Measurements from ENCODE around the gene MTR. TPM values are rescaled to one million over a fixed set of nuclear protein-coding genes. Genes with fewer than 3 reads are reported as not detected.

Gene MTR
- polyA plus RNA-seq (ENCODE audit: insufficient read length) = 47.2 TPM
- long read RNA-seq, donor 1, full-length matches to known transcripts = 4 of 16 reads
- long read RNA-seq, donor 1, partial matches to known transcripts = 12 of 16 reads
- long read RNA-seq, donor 1, other reads (novel, unspliced or antisense) = 0 of 16 reads
- long read RNA-seq, donor 2, full-length matches to known transcripts = 2 of 8 reads
- long read RNA-seq, donor 2, partial matches to known transcripts = 6 of 8 reads
- long read RNA-seq, donor 2, other reads (novel, unspliced or antisense) = 0 of 8 reads
- long read RNA-seq, donor 3, full-length matches to known transcripts = 2 of 9 reads
- long read RNA-seq, donor 3, partial matches to known transcripts = 7 of 9 reads
- long read RNA-seq, donor 3, other reads (novel, unspliced or antisense) = 0 of 9 reads
- long read RNA-seq, donor 4 = 0 reads
- long read RNA-seq, donor 5, full-length matches to known transcripts = 2 of 2 reads
- long read RNA-seq, donor 5, partial matches to known transcripts = 0 of 2 reads
- long read RNA-seq, donor 5, other reads (novel, unspliced or antisense) = 0 of 2 reads
- long read RNA-seq, donor 6, full-length matches to known transcripts = 1 of 1 reads
- long read RNA-seq, donor 6, partial matches to known transcripts = 0 of 1 reads
- long read RNA-seq, donor 6, other reads (novel, unspliced or antisense) = 0 of 1 reads
- long read RNA-seq, donor 7, full-length matches to known transcripts = 2 of 2 reads
- long read RNA-seq, donor 7, partial matches to known transcripts = 0 of 2 reads
- long read RNA-seq, donor 7, other reads (novel, unspliced or antisense) = 0 of 2 reads
- long read RNA-seq, donor 8, full-length matches to known transcripts = 2 of 2 reads
- long read RNA-seq, donor 8, partial matches to known transcripts = 0 of 2 reads
- long read RNA-seq, donor 8, other reads (novel, unspliced or antisense) = 0 of 2 reads

GRCh38 chr1:236795035-236795756 lies at the start of gene MTR:
Gene MTR (plus strand): TSS chr1:236795292. CDS start chr1:236795704, 412 bp downstream.
- peak; percentile 97 for DNase-seq

- no peak for DNase-seq
These were observed 48.3 kb upstream of the MTR start for GRCh38 chr1:236746785-236747184.

GRCh38 chr1:236747311-236747985 lies 47.6 kb upstream of the MTR start:
- no peak for DNase-seq

GRCh38 chr1:236748268-236748870 lies 46.7 kb upstream of the MTR start:
- no peak for DNase-seq

GRCh38 chr1:236750928-236751327 lies 44.2 kb upstream of the MTR start:
- no peak for DNase-seq

- DNase-seq = no peak
These were observed 43.7 kb upstream of the MTR start for GRCh38 chr1:236751385-236751784.

- DNase-seq = no peak
These were observed 43.2 kb upstream of the MTR start for GRCh38 chr1:236751935-236752334.

GRCh38 chr1:236753516-236753915 lies 41.6 kb upstream of the MTR start:
- no peak for DNase-seq

GRCh38 chr1:236753964-236754363 lies 41.1 kb upstream of the MTR start:
- no peak for DNase-seq

- DNase-seq = no peak
These were observed 40.4 kb upstream of the MTR start for GRCh38 chr1:236754525-236755210.

GRCh38 chr1:236757640-236758039 lies 37.5 kb upstream of the MTR start:
- DNase-seq = no peak

GRCh38 chr1:236759252-236759859 lies 35.7 kb upstream of the MTR start:
- DNase-seq = peak; percentile 46

GRCh38 chr1:236760480-236760879 lies 34.6 kb upstream of the MTR start:
- peak; percentile 59 for DNase-seq

GRCh38 chr1:236760986-236761385 lies 34.1 kb upstream of the MTR start:
- DNase-seq = no peak

GRCh38 chr1:236761397-236762132 lies 33.5 kb upstream of the MTR start:
- DNase-seq = no peak

- no peak for DNase-seq
These were observed 32.7 kb upstream of the MTR start for GRCh38 chr1:236762410-236762809.

GRCh38 chr1:236765831-236766230 lies 29.3 kb upstream of the MTR start:
- no peak for DNase-seq

- DNase-seq = no peak
These were observed 28.6 kb upstream of the MTR start for GRCh38 chr1:236766506-236766905.

- DNase-seq = no peak
These were observed 27.8 kb upstream of the MTR start for GRCh38 chr1:236767276-236767675.
